ENCODE data around the gene ELOVL4.

ELOVL4 gene

DNA sequence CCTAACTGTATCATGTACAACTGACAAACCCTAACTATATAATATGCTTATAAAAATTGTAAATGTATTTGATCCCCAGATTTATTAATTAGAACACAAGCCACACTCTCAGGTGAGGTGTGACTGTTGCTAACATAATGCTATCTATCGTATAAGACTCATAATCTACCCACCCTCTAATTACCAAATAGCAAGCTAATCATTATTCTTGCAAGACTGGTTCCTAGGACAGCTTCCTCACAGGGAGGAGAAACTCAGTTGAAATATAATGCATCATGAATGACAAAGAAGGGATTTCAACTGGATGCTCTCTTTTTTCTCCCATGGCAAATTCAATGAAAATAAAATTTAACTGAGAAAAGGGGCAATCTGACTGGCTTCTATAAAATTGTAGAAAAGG, 35.4 kb downstream of the ELOVL4 start:
- DNase-seq: no peak

DNA sequence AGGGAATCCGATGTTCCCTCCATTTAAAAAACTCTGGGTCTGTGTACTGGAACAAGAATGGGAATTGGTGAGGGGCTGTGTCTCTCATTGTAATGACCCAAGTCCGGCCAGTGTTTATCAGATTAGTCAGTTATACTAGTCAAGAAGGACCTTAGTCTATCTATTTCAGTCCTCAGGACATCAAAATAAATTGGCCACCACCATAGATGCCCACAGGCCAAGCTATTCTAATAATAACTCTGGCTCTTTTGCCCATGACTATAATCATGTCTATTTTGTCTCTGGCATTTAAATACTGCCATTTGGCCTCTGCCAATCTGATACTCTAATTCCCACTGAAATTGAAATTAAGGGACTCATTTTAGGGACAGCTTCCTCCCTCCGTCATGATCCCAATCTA, 37.8 kb downstream of the ELOVL4 start:
- DNase-seq: no peak

DNA sequence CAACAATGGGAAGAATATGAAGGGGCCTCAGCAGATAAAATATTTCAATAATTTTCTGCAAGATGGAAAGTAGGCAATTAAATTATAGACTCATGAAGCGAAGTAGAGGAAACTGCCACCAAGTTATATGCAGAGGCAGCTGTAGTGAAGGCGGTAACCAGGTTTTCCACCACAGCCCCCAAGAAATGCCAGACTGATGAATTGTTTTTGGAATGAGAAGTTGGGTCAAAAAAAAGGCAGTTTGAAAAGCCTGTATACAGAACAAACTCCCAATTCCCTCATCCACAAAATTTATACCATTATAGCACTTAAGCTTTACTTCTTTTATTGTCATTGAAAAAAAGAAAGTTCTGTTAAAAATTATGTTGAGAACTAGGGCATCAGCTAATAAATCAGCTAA, 45.3 kb downstream of the ELOVL4 start:
- DNase-seq: no peak

DNA sequence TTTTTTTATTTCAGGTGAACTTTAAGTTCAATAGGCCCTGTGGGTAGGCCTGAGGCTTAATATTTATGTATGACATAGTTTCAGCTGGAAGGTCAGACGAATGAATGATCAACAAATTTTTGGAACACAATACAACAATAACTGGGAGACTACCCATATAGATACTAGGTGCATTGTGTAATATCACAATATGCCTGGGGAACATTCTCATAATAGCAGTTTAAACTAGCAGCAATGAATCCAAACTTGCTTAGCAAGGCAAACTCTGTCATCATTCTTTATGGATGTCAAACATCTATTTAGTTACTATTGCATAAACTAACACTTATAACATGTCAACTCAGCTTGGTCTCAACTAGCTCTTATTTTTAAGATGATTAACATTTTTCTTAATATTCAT, 49.3 kb downstream of the ELOVL4 start:
- DNase-seq: no peak

DNA sequence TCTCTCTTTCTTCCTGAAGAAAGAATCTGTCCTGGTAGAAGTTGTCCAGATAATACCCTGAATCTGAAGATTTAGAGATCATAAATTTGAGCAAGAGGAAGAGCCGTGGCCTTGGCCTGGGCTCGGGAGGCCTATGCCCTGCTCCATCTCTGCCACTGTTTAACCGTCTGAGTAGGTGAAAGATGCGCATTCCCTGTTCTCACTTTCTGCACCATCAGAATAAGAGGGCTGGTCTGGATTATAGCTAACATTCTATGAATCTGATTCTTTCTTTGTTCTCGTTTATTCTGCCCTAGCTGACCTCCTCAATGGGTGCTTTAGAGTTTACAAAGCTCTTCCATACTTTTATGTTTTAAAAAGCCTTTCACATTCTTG, 51.3 kb downstream of the ELOVL4 start:
- DNase-seq: no peak

DNA sequence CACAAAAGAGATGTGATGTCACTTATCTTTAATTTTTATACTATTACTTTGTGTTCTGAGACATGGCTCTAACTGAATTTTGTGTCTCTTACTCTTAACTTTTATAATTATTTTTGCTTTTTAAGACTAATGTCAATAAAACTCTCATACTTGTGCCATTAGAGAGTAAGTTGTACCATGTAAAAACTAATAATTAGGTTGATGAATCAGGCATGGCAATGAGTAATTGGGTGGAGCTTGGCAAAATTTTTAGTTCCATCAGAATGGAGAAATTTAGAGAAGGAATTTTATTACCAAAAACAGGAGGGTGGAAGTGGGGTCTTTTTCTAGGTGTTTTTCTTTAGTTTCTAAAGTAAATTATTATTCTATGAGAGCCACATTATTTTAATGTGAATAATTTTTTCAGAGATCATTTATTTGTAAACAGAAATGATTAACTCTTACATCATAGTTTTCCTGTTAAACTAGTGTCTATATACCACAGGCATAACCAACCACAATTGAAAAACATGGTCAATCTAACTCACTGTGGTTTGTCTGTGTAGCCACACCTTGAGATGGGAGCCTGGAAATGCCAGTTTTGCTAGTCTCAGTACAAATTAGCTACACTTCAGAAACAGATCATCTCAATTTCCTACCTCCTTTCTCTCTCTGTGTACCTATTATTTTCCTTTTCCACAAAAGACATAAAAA, 51.8 kb downstream of the ELOVL4 start:
- DNase-seq: no peak

DNA sequence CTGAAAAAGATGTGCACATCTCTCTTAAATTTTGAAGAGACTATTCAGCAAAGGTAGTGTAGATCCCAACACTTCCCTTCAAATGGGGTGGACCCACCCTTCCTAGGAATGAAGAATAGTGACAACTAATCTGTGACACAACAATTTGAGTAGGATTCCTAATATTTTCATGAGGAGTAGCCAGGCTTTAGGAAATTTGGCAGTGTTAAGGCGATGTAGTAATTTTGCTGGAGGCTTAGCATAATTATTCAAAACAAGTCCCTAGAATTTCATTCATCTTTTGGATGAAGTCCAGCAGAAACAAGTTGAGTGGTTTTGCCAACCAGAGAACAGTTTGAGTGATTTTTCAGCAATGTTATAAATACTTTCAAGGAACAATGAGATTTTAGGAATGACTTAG, 52.4 kb downstream of the ELOVL4 start:
- DNase-seq: no peak

DNA sequence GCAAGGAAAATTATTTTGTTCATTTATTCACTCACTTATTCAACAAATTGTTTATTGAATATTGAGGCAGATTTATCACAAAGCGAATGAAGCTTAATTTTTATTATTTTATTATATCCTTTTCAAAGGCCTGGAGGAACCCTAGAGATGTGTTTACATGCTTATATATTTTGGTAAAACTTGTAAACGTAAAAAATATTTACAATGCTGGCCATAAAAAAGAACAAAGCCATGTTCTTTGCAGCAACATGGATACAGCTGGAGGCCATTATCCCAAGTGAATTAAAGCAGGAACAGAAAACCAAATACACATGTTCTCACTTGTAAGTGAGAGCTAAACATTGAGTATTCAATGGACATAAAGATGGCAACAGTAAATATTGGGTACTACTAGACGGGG, 58.8 kb downstream of the ELOVL4 start:
- no peak for DNase-seq

DNA sequence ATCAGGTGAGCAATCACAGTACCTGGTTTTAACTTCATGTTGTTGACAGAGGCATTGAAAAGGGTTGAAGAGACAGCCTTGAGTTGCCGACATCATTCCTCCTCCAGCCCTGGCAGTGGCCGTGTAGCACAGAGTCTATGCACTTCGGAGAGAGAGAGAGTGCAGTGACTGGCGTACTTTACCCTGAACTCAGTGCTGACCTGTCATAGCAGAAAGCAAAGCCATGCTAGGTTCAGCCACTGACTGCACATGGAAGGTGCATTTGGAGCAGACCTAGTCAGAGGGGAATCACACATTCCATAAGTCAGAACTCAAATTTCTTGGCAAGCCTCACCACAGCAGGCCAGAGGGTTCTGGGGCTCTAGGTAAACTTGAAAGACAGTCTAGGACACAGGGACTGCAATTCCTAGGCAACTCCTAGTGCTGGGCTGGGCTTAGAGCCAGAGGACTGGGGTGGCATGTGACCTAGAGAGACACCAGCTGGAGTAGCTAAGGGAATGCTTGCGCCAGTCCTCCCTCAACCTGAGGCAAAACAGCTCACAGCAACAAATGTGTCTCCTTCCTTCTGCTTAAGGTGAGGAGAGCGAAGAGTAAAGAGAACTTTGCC, 69.1 kb downstream of the ELOVL4 start:
- no peak for DNase-seq

DNA sequence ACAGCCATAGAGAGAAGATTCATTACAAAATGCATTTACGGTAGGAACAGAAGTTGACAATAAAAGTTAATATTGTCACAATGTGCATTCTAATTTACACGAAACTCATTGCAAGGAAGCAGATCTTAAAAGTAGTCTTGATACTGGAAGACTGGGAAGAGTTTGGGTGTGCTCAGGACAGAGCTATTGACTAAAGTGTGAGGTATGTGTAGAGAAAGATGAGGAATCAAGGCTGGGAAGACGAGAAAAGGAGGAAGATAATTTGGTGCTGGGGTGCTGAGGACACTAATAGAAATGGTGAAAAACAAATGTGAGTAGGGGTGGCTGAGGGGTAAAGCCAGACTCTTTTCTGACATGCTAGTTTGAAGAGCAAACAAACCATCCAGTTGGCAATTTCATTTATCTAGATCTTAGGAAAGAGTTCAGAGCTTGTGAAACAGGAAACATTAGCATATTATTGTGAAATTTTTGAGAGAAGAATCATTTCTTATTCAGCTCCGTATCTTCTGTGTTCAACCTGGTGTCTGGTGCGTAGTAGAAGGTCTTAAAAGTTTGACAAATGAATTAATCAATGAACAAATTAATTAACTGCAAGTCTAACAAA, 72.7 kb downstream of the ELOVL4 start:
- no peak for DNase-seq

DNA sequence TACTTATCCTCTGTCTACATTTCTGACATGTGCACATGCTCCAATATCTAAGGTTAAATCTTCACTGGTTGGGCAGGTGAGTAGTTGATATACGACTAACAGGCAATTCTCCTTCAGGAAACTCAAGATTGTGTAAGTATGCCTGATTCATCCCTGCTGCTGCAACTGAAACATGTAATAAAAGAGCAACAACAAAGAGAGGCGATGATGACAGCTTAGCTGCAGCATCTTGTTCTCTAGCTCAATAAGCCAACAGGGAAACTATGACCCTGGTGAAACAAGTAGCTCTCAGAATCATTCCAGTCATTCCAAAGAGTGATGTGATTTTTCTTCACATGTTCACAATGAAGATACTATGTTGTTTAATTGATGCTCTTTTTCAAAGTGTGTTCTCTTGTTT, 74.4 kb downstream of the ELOVL4 start:
- DNase-seq: no peak

DNA sequence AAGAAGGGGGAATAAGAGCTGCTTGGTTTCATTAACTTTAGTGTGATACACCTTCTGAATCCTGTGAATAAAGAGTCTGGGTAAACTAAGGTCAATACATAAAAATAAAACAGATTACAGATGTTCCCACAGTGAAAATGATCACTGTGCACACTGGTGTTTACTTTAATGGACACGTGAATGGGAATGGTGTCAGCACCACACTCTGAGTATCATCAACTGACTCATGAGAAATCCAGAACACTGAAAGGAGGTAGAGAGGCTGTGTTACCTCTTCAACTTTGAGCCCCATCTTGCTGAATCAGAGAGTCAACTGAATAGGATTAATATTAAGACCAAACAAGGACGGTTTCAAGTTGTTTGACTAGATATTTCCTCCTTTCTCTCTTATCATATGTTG, 75.0 kb downstream of the ELOVL4 start:
- DNase-seq: no peak

DNA sequence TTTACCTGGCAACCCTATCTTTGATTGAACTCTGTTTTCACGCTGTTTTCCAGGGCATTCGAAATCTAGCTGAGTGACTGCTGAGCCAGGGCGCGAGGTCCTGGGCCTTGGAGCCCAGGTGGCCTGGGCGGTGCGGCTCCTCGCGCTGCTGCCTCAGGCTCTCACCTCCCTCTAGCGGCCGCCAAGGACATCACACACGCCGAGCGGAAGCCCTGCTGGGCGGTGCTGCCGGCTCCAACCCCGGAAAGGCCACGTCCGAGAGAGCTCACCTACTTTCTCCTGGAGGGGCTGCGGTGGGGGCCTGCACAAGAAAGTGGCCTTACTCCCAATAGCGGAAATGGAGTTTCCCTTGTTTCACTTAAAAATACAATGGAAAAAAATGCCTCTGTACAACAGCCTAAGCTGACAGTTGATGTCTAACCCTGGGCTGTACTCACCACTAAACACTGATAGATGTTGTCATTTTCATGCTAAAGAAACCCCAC, 77.7 kb downstream of the ELOVL4 start:
- peak; percentile 81 for DNase-seq

DNA sequence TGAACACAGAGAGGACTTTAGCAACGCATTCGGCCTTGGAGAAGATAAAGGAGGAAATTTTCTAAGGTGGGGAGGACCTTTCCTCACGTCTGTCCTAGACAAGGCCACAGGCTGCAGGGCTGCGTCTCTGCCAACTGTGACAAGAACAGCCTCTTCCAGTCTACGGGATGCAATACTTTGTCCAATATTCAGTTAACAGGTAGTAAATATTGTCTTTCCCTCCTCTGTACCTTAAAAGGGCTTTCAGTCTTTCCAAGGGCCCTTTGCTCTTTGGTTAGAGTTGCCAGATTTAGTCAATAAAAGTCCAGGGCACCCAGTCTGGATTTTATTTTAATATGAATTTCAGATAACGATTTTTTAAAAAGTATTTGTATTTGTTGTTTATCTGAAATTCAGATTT, 78.2 kb downstream of the ELOVL4 start:
- no peak for DNase-seq

DNA sequence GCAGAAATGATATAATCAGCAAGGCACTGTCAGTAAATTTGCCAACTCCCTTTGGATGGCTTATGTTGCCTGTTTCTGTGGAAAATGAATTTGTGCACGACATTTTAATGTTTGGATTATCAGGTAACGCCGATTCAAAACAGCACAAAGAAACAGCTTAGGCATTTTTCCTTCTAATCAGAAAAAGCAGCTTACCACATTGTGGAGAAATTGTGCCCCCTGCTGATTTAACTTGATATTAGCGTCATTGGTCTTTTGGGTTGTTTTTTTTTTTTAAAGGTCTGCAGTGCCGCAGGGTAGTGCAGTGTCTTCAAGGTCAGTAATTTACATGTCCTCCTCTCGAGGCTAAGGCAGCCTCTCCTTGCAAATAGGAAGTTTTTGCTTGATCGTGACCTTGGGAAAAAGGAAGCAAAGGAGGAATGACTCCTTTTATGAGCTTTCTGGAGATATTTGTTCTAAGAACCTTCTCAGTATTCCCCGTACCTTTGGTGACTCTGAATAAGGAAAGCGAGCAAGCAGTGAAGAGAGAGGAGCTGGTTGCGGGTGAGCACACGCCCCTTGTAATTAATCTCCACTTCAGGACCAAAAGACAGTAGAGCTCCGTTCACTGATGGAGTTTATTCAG, 79.1 kb downstream of the ELOVL4 start:
- no peak for DNase-seq

Measured in activated naive CD4-positive, alpha-beta T cell treated with anti-CD3 and anti-CD28 coated beads, Interleukin-2, amount 50 U/mL, for 16 hours (primary cell).